Keratinocyte (primary cell): ENCODE data around the gene GRB2. TPM values are rescaled to one million over a fixed set of nuclear protein-coding genes. Genes with fewer than 3 reads are reported as not detected.

ENCODE experiments used
- DNase-seq: peaks from one replicate; pipeline ENCODE4 v3.0.0-alpha.2; 2011; ENCODE audit warnings: low read depth, missing footprints, low spot score
- FAIRE-seq: peaks from 2 replicates; lab custom pipeline; 2011; peaks lifted over from hg19 to GRCh38; lab: Jason Lieb, UNC
- H2AFZ ChIP-seq: 2 replicates; pipeline ENCODE4 v1.6.0; 2012; ENCODE audit warnings: low read length, control low read depth, inconsistent platforms; ENCODE audit not compliant: control insufficient read depth
- H3K27ac ChIP-seq: 2 replicates; pipeline ENCODE4 v1.5.1; 2011; ENCODE audit warnings: low read length; ENCODE audit not compliant: control insufficient read depth, insufficient read depth
- H3K27me3 ChIP-seq: 3 replicates; pipeline ENCODE4 v1.6.0; 2011; ENCODE audit warnings: low read length; ENCODE audit not compliant: control insufficient read depth, insufficient read depth; ENCODE audit errors: extremely low read depth
- H3K36me3 ChIP-seq, 2 experiments: 2 replicates in 1 of 2; 3 replicates in 1 of 2; pipeline ENCODE4 v1.5.1; 2011; ENCODE audit warnings: low read length in 2 of 2, mild to moderate bottlenecking in 1 of 2; ENCODE audit not compliant: control insufficient read depth in 2 of 2, insufficient read depth in 2 of 2; ENCODE audit errors: extremely low read depth in 1 of 2
- H3K4me1 ChIP-seq: 3 replicates; pipeline ENCODE4 v1.5.1; 2011; ENCODE audit warnings: low read length; ENCODE audit not compliant: control insufficient read depth, insufficient read depth; ENCODE audit errors: extremely low read depth
- H3K4me2 ChIP-seq: 3 replicates; pipeline ENCODE4 v1.6.0; 2011; ENCODE audit warnings: low read depth, low read length; ENCODE audit not compliant: control insufficient read depth, insufficient read depth; ENCODE audit errors: extremely low read depth
- H3K4me3 ChIP-seq, 3 experiments: fragments of 200-600 bp in 1 of 3; sonication (generic) in 1 of 3; 2 replicates in 2 of 3; 3 replicates in 1 of 3; pipeline ENCODE4 v1.5.1; 2011 to 2016; ENCODE audit warnings: low read length in 3 of 3, mild to moderate bottlenecking in 3 of 3, control low read depth in 2 of 3, inconsistent platforms in 1 of 3, low read depth in 1 of 3, mixed read lengths in 1 of 3, mixed run types in 1 of 3, moderate library complexity in 1 of 3; ENCODE audit not compliant: control insufficient read depth in 2 of 3, insufficient read depth in 2 of 3; ENCODE audit errors: extremely low read depth in 1 of 3
- H3K79me2 ChIP-seq: 2 replicates; pipeline ENCODE4 v1.6.0; 2012; ENCODE audit warnings: low read length; ENCODE audit not compliant: control insufficient read depth, insufficient read depth
- H3K9ac ChIP-seq: 3 replicates; pipeline ENCODE4 v1.6.0; 2011; ENCODE audit warnings: low read length; ENCODE audit not compliant: control insufficient read depth, insufficient read depth; ENCODE audit errors: extremely low read depth
- H3K9me1 ChIP-seq: 3 replicates; pipeline ENCODE4 v1.6.0; 2011; ENCODE audit warnings: low read length; ENCODE audit not compliant: control insufficient read depth, insufficient read depth; ENCODE audit errors: extremely low read depth
- H3K9me3 ChIP-seq: 2 replicates; pipeline ENCODE4 v1.5.1; 2012; ENCODE audit warnings: low read depth, low read length; ENCODE audit not compliant: control insufficient read depth
- H4K20me1 ChIP-seq: 3 replicates; pipeline ENCODE4 v1.6.0; 2011; ENCODE audit warnings: low read length; ENCODE audit not compliant: control insufficient read depth, insufficient read depth; ENCODE audit errors: extremely low read depth
- EZH2 ChIP-seq: IDR thresholded peaks from one replicate; pipeline ENCODE4 v1.6.1; 2012; ENCODE audit warnings: inconsistent platforms, mild to moderate bottlenecking, low read length, moderate library complexity
- dilution Hi-C: fragments of 300-500 bp; cut with MboI; formaldehyde crosslinking; loops from one replicate; pipeline ENCODE4 v1.7.0; 2020; ENCODE audit warnings: low sequenced_read_pairs; ENCODE audit not compliant: extremely low pct_ligation_motif_present
- polyA plus RNA-seq, 5 experiments: library from polyadenylated mRNA; depleted of rRNA in 3 of 5; stranded (reverse) in 3 of 5; stranded (forward) in 1 of 5; unstranded in 1 of 5; fragments of >200 nt; gene quantifications; 1 replicate in 1 of 5; 2 replicates in 3 of 5; 3 replicates in 1 of 5; pipeline versions ENCODE4 v1.2.1 to v1.2.3, GENCODE V29; 2011 to 2012; ENCODE audit warnings: missing spikeins in 2 of 5, low read depth in 1 of 5, low replicate concordance in 1 of 5
- TF ChIP-seq, protein P1 (sequence below), 3 experiments: IDR thresholded peaks in 1 of 3; conservative IDR thresholded peaks in 1 of 3; optimal IDR thresholded peaks in 1 of 3; 2 replicates in 2 of 3; 3 replicates in 1 of 3; pipeline versions ENCODE3 to v1.5.1; 2011; ENCODE audit warnings: low read length in 3 of 3, mild to moderate bottlenecking in 3 of 3, moderate library complexity in 2 of 3, control low read depth in 1 of 3, inconsistent platforms in 1 of 3; ENCODE audit not compliant: insufficient read depth in 2 of 3; ENCODE audit errors: extremely low read depth in 1 of 3

GRB2 gene
- polyA plus RNA-seq, 1 donor (not counting 4 experiments of a cell fraction or from before 2014, with no cell fraction given), result 62.0 TPM

- H4K20me1 ChIP-seq, result no peaks in the 10 kb centered on the region
- H3K79me2 ChIP-seq, result peaks cover 7% of the 10 kb centered on the region
- no peak for DNase-seq
- peak overlapping the region; percentile 96 for H3K27ac ChIP-seq
- H3K9ac ChIP-seq, result peak overlapping the region; percentile 93
- H3K9me1 ChIP-seq, result no peaks in the 10 kb centered on the region
- H3K27me3 ChIP-seq, result no peaks in the 10 kb centered on the region
- dilution Hi-C loops, result no loop called here
- H3K4me3 ChIP-seq, result peak overlapping the region; percentile 58 to 94 (median 89)
- TF ChIP-seq, protein P1, sequence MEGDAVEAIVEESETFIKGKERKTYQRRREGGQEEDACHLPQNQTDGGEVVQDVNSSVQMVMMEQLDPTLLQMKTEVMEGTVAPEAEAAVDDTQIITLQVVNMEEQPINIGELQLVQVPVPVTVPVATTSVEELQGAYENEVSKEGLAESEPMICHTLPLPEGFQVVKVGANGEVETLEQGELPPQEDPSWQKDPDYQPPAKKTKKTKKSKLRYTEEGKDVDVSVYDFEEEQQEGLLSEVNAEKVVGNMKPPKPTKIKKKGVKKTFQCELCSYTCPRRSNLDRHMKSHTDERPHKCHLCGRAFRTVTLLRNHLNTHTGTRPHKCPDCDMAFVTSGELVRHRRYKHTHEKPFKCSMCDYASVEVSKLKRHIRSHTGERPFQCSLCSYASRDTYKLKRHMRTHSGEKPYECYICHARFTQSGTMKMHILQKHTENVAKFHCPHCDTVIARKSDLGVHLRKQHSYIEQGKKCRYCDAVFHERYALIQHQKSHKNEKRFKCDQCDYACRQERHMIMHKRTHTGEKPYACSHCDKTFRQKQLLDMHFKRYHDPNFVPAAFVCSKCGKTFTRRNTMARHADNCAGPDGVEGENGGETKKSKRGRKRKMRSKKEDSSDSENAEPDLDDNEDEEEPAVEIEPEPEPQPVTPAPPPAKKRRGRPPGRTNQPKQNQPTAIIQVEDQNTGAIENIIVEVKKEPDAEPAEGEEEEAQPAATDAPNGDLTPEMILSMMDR (optimal IDR thresholded peaks at IDR 0.05 in 1 of 3, IDR thresholded peaks at IDR 0.05 in 1 of 3, conservative IDR thresholded peaks at IDR 0.05 in 1 of 3; ENCODE audit: extremely low read depth in 1 of 3, insufficient read depth in 2 of 3, low read length in 3 of 3), result peak in 1 of 3 experiments; percentile 32
- no peak for TF ChIP-seq EZH2
- peak overlapping the region; percentile 91 for H3K4me2 ChIP-seq
- H2AFZ ChIP-seq, result peak overlapping the region; percentile 98
- FAIRE-seq, result no peak
- H3K36me3 ChIP-seq, result peaks cover 3 to 10% of the 10 kb centered on the region in 2 experiments
- no peaks in the 10 kb centered on the region for H3K9me3 ChIP-seq
- peaks cover 10% of the 10 kb centered on the region for H3K4me1 ChIP-seq
Measured at GRCh38 chr17:75289832-75290337, 115.6 kb downstream of the GRB2 start.

GRCh38 chr17:75289115-75289831 lies 116.2 kb downstream of the GRB2 start, which contains the start of gene SLC25A19:
Gene SLC25A19, minus strand, starts transcription at chr17:75289433. Its CDS starts 2,669 bp downstream, at chr17:75286764.
- peak; percentile 94 for DNase-seq
- peak; percentile 69 for FAIRE-seq
- Histone ChIP-seq H3K79me2 (peaks cover 7% of the 10 kb centered on the region), H3K4me2 (peak within 1 kb of the TSS; percentile 91), H3K36me3 (peaks cover 3 to 10% of the 10 kb centered on the region in 2 experiments), H3K9me3 (no peaks in the 10 kb centered on the region), H3K9ac (peak within 1 kb of the TSS; percentile 93), H4K20me1 (no peaks in the 10 kb centered on the region), H3K4me3 (peak within 1 kb of the TSS; percentile 58 to 94 (median 89)), H3K27ac (peak within 1 kb of the TSS; percentile 96), H3K27me3 (no peaks in the 10 kb centered on the region), H3K9me1 (no peaks in the 10 kb centered on the region), H3K4me1 (peaks cover 10% of the 10 kb centered on the region), H2AFZ (peak within 1 kb of the TSS; percentile 98)
- TF ChIP-seq EZH2, result no peak
- TF ChIP-seq, protein P1 (optimal IDR thresholded peaks at IDR 0.05 in 1 of 3, IDR thresholded peaks at IDR 0.05 in 1 of 3, conservative IDR thresholded peaks at IDR 0.05 in 1 of 3; ENCODE audit: extremely low read depth in 1 of 3, insufficient read depth in 2 of 3, low read length in 3 of 3), result peak in 1 of 3 experiments; percentile 43
- dilution Hi-C loops, result no loop called here
